ENCODE data around the gene COMMD7.
"Not testable (repeated sequence)": the region's sequence is repeated elsewhere in the genome, so short reads cannot be mapped to it uniquely, and the experiment has no call there.

COMMD7 gene

GRCh38 chr20:32695089-32695488 is 48.2 kb downstream of the COMMD7 start:
- no peak for DNase-seq (ENCODE audit: low spot score)
- H3K27ac ChIP-seq: no peak overlapping the region
- ChIA-PET CTCF (no interaction called here), POLR2A (ENCODE audit: low non-redundant PET) (no interaction called here)
- TF ChIP-seq, protein P1, sequence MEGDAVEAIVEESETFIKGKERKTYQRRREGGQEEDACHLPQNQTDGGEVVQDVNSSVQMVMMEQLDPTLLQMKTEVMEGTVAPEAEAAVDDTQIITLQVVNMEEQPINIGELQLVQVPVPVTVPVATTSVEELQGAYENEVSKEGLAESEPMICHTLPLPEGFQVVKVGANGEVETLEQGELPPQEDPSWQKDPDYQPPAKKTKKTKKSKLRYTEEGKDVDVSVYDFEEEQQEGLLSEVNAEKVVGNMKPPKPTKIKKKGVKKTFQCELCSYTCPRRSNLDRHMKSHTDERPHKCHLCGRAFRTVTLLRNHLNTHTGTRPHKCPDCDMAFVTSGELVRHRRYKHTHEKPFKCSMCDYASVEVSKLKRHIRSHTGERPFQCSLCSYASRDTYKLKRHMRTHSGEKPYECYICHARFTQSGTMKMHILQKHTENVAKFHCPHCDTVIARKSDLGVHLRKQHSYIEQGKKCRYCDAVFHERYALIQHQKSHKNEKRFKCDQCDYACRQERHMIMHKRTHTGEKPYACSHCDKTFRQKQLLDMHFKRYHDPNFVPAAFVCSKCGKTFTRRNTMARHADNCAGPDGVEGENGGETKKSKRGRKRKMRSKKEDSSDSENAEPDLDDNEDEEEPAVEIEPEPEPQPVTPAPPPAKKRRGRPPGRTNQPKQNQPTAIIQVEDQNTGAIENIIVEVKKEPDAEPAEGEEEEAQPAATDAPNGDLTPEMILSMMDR (conservative IDR thresholded peaks at IDR 0.05; ENCODE audit: low read depth): no peak

DNA sequence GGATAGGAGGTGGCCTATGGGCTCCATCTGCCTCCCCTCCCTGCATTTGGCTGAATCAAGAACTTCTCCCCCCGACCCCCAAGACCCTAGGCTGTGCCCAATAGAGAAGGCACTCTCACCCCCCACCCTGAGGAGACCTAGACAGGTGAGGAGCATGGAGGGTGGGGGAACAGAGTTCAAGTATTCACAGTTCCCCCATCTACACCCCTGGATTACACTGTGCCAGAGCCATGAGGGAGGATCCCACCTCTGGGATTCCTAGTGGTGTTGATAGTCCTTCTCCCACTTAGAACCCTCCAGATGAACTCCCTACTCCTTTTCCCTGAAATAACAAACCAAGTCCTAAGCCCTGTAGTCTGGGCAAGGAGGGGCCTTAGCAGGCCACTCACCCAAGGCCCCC is 54.3 kb downstream of the COMMD7 start:
- H3K27ac ChIP-seq; CTCF ChIA-PET; POLR2A ChIA-PET (ENCODE audit: low non-redundant PET); DNase-seq (ENCODE audit: low spot score): not testable (repeated sequence)

GRCh38 chr20:32687180-32687532 is 56.1 kb downstream of the COMMD7 start:
- TF ChIP-seq, protein P1 (conservative IDR thresholded peaks at IDR 0.05; ENCODE audit: low read depth): no peak
- DNase-seq (ENCODE audit: low spot score): no peak
- POLR2A ChIA-PET (ENCODE audit: low non-redundant PET): interaction anchor here (0.6 kb wide), 1 partner anchor 11 kb away, joined by 3 read pairs; no protein-coding TSS in a partner anchor
- CTCF ChIA-PET: interaction anchor here (0.6 kb wide), 1 partner anchor 35 kb away, joined by 3 read pairs; no protein-coding TSS in a partner anchor
- no peak overlapping the region for H3K27ac ChIP-seq

- DNase-seq (ENCODE audit: low spot score): no peak
- POLR2A ChIA-PET (ENCODE audit: low non-redundant PET): no interaction called here
- CTCF ChIA-PET: interaction anchor here (0.6 kb wide), 2 partner anchors 36 to 281 kb away, joined by 3 read pairs; no protein-coding TSS in a partner anchor
- no peak overlapping the region for H3K27ac ChIP-seq
- TF ChIP-seq, protein P1 (conservative IDR thresholded peaks at IDR 0.05; ENCODE audit: low read depth): no peak
These were observed 56.6 kb downstream of the COMMD7 start for GRCh38 chr20:32686530-32687179.

- CTCF ChIA-PET: interaction anchor here (0.6 to 1.0 kb wide), 3 partner anchors 12 to 280 kb away, joined by 3 to 4 read pairs (median 3); partner anchors contain the start of gene C20orf203
- DNase-seq (ENCODE audit: low spot score): peak; percentile 82
- peak overlapping the region; percentile 52 for H3K27ac ChIP-seq
- TF ChIP-seq, protein P1 (conservative IDR thresholded peaks at IDR 0.05; ENCODE audit: low read depth): no peak
- POLR2A ChIA-PET (ENCODE audit: low non-redundant PET): no interaction called here
These were observed 57.4 kb downstream of the COMMD7 start for GRCh38 chr20:32685541-32686529.

GRCh38 chr20:32682508-32682987 is 60.7 kb downstream of the COMMD7 start:
- H3K27ac ChIP-seq: no peak overlapping the region
- ChIA-PET POLR2A (ENCODE audit: low non-redundant PET) (no interaction called here), CTCF (interaction anchor here (1.2 to 6.1 kb wide), 2 partner anchors 96 to 107 kb away, joined by 4 to 50 read pairs; no protein-coding TSS in a partner anchor)
- TF ChIP-seq, protein P1 (conservative IDR thresholded peaks at IDR 0.05; ENCODE audit: low read depth): no peak
- no peak for DNase-seq (ENCODE audit: low spot score)
